SJCRH30 (cell line): ENCODE data around the gene YIF1B. TPM values are rescaled to one million over a fixed set of nuclear protein-coding genes. Genes with fewer than 3 reads are reported as not detected.
A peak's percentile ranks its signal among the peaks of the same experiment; 100 is the strongest.
"Not testable (repeated sequence)": the region's sequence is repeated elsewhere in the genome, so short reads cannot be mapped to it uniquely, and the experiment has no call there.

ENCODE experiments used
- DNase-seq, 2 experiments: peaks; one replicate each; pipeline ENCODE4 v3.0.0-alpha.2; 2015 to 2020
- H3K27ac ChIP-seq: fragments of 250-450 bp; sonication (Bioruptor Pico); 2 replicates; pipeline ENCODE4 v1.5.1; 2020; ENCODE audit warnings: mild to moderate bottlenecking, moderate library complexity
- H3K27me3 ChIP-seq: fragments of 250-450 bp; sonication (Bioruptor Pico); 2 replicates; pipeline ENCODE4 v1.5.1; 2020; ENCODE audit warnings: mild to moderate bottlenecking, moderate library complexity
- H3K36me3 ChIP-seq: fragments of 250-450 bp; sonication (Bioruptor Pico); 2 replicates; pipeline ENCODE4 v1.5.1; 2020; ENCODE audit warnings: mild to moderate bottlenecking, moderate library complexity
- H3K4me1 ChIP-seq: fragments of 250-450 bp; sonication (Bioruptor Pico); 2 replicates; pipeline ENCODE4 v1.5.1; 2020; ENCODE audit warnings: mild to moderate bottlenecking, moderate library complexity
- H3K4me3 ChIP-seq: fragments of 250-450 bp; sonication (Bioruptor Pico); 2 replicates; pipeline ENCODE4 v1.5.1; 2020; ENCODE audit warnings: mild to moderate bottlenecking, moderate library complexity
- H3K9me3 ChIP-seq: fragments of 250-450 bp; sonication (Bioruptor Pico); replicated peaks from 2 replicates; pipeline ENCODE4 v1.5.1; 2020; ENCODE audit warnings: mild to moderate bottlenecking, moderate library complexity
- total RNA-seq: library from RNA; depleted of rRNA; stranded (reverse); fragments of >200 nt; shearing (Covaris generic); gene quantifications from 2 replicates; pipeline ENCODE4 v1.2.3, GENCODE V29; 2014; rRNA removed

YIF1B gene
- total RNA-seq, 1 experiment from 2014 or later = 47.9 TPM

DNA sequence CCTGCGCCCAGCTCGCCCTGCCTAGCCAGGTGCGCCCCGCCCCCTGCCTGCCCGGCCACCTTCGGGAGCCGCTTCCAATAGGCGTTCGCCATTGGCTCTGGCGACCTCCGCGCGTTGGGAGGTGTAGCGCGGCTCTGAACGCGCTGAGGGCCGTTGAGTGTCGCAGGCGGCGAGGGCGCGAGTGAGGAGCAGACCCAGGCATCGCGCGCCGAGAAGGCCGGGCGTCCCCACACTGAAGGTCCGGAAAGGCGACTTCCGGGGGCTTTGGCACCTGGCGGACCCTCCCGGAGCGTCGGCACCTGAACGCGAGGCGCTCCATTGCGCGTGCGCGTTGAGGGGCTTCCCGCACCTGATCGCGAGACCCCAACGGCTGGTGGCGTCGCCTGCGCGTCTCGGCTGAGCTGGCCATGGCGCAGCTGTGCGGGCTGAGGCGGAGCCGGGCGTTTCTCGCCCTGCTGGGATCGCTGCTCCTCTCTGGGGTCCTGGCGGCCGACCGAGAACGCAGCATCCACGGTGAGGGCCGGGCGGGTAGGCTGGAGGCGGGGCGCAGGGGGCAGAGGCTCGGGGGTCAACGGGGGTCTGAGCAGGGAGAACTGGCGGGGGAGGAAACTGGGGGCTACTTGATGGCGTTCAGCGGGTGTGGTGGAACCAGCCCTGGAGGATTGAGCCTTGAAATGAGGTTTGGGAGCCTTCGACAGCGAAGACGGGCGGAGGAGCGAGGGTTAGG lies 51.1 kb downstream of the YIF1B start, which contains the start of gene SPINT2:
TSS of gene SPINT2 (plus strand) at position 88 of the 727 bp plus-strand sequence. CDS start at position 408, 320 bp downstream.
- no peak for DNase-seq
- Histone ChIP-seq H3K4me3 (no peak within 1 kb of the TSS), H3K36me3 (no peaks in the 10 kb centered on the region), H3K9me3 (no peaks in the 10 kb centered on the region), H3K27me3 (no peaks in the 10 kb centered on the region), H3K27ac (peak within 1 kb of the TSS; percentile 4; the same call in 1 of the 2 replicates), H3K4me1 (peaks cover 39% of the 10 kb centered on the region)

- no peak for DNase-seq
- no peaks in the 10 kb centered on the region for H3K27me3 ChIP-seq
- no peak overlapping the region for H3K4me3 ChIP-seq
- no peaks in the 10 kb centered on the region for H3K36me3 ChIP-seq
- peaks cover 38% of the 10 kb centered on the region for H3K4me1 ChIP-seq
- H3K9me3 ChIP-seq = no peaks in the 10 kb centered on the region
- H3K27ac ChIP-seq = no peak overlapping the region
Measured at GRCh38 chr19:38263689-38264485, 51.9 kb downstream of the YIF1B start.

DNA sequence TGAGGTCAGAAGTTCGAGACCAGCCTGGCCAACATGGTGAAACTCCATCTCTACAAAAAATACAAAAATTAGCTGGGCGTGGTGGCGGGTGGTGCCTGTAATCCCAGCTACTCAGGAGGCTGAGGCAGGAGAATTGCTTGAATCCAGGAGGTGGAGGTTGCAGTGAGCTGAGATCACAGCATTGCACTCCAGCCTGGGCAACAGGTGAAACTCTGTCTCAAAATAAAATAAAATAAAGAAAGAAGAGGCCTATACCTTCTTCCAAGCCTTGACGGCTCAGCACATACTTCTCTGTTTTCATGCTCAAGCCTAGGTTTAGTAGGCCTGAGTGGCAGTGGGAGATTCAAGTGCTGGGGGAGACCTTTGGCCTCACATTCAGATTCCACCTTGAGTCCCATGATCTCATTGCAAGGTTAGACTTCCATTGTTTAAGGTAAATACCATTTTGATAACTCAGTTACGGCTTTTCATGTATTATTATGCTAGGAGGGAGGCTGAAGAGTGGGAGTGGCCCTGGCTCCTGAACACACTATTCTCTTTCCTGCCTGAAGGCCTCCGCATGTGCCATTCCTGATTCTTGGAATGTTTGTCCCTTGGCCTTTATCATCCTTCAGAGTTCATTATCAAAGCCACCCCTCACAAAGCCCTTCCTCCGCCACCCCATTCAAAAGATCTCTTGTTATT lies 53.0 kb downstream of the YIF1B start:
- Histone ChIP-seq H3K36me3 (no peaks in the 10 kb centered on the region), H3K4me1 (peaks cover 27% of the 10 kb centered on the region), H3K9me3 (no peaks in the 10 kb centered on the region), H3K27me3 (no peaks in the 10 kb centered on the region), H3K4me3 (no peak overlapping the region), H3K27ac (no peak overlapping the region)
- no peak for DNase-seq

DNA sequence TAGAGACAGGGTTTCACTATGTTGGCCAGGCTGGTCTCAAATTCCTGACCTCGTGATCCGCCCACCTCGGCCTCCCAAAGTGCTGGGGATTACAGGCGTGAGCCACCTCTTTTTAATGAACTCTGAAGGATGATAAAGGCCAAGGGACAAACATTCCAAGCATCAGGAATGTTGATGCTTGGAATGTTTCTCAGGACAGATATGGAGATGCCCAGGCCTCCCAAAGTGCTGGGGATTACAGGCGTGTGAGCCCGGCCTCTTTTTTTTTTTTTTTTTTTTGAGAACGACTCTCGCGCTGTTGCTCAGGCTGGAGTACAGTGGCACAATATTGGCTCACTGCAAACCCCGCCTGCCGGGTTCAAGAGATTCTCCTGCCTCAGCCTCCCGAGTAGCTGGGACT lies 53.8 kb downstream of the YIF1B start:
- not testable (repeated sequence) for H3K4me3 ChIP-seq, H3K27ac ChIP-seq, H3K36me3 ChIP-seq, H3K27me3 ChIP-seq, H3K9me3 ChIP-seq, DNase-seq
- peaks cover 19% of the 10 kb centered on the region for H3K4me1 ChIP-seq

DNA sequence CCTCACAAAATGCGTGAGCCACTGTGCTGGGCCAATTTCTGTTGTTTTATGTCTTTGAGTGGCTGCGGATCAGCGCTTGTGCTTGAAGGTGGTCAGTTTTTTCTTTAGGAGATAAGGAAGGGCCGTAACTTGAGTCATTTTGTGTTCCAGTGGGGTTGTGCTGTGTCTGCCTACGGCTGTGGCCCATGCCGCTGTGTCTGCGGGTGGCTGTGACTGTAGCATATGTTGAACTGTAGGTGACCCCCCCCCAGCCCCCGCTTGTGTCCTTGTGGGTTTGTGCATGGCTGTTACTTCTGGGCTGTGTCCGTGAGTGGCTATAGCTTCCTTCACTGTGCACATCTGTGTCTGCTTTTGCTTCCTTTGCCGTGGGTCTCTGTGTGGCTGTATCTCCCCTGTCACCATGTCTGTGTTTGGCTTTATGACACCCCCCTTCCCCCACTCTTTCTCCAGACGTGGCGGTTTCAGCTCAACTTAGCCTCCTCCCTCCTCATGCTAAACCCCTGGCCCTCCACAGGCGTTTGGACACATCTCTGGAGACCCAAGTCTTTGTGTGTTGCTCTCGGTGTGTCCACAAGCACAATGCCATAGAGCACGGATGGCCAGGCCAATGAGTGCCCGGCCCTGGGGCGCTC lies 60.2 kb downstream of the YIF1B start:
- no peak overlapping the region for H3K4me3 ChIP-seq
- H3K27me3 ChIP-seq = no peaks in the 10 kb centered on the region
- no peaks in the 10 kb centered on the region for H3K36me3 ChIP-seq
- peak; percentile 61 to 64 for DNase-seq
- no peaks in the 10 kb centered on the region for H3K9me3 ChIP-seq
- H3K27ac ChIP-seq = peak overlapping the region; percentile 1; the same call in 1 of the 2 replicates
- H3K4me1 ChIP-seq = peaks cover 29% of the 10 kb centered on the region

DNA sequence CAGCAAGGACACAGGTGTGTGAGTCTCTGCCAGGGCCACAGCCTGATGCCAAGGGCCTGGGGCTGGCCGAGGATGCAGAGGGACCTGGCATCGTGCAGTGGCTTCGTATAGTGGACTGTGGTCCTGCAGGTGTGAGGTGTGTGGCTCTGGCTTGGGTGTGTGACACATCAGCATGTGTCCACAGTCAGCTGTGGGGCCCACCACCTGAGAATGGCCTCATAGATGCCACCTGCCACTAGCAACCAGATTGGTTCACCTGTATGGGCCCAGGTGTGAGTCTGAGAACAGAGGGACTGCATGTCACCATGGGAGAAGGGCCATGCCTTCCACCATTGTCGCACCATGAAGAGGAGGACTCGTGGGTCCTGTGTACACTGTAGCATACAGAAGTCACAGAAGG lies 62.0 kb downstream of the YIF1B start:
- no peaks in the 10 kb centered on the region for H3K9me3 ChIP-seq
- DNase-seq = no peak
- peak overlapping the region; percentile 67 for H3K27ac ChIP-seq
- peak overlapping the region; percentile 50 for H3K4me3 ChIP-seq
- peaks cover 29% of the 10 kb centered on the region for H3K4me1 ChIP-seq
- no peaks in the 10 kb centered on the region for H3K27me3 ChIP-seq
- H3K36me3 ChIP-seq = no peaks in the 10 kb centered on the region

Other genes with a start within 250 kb of the YIF1B start
- 8.1 and 10.6 TPM in 2 replicates for gene DPF1, start 91.7 kb downstream of the YIF1B start, total RNA-seq
- 1.9 and 2.2 TPM in 2 replicates for gene PPP1R14A, start 59.6 kb downstream of the YIF1B start, total RNA-seq
- 0.38 and 0.45 TPM in 2 replicates for gene SPINT2, start 51.4 kb downstream of the YIF1B start, total RNA-seq
- not detected in 2 replicates for gene C19orf33, start 11.7 kb downstream of the YIF1B start, total RNA-seq
- 2.4 and 3.2 TPM in 2 replicates for gene KCNK6, start 3.9 kb upstream of the YIF1B start, total RNA-seq
- 0.77 and 1.1 TPM in 2 replicates for gene CATSPERG, start 19.9 kb upstream of the YIF1B start, total RNA-seq
- gene PSMD8, start 58.6 kb upstream of the YIF1B start, total RNA-seq = 352 and 382 TPM in 2 replicates
- 0.23 and 0.59 TPM in 2 replicates for gene GGN, start 72.1 kb upstream of the YIF1B start, total RNA-seq
- 1.1 and 2.3 TPM in 2 replicates for gene SPRED3, start 72.8 kb upstream of the YIF1B start, total RNA-seq
- 2.8 and 4.6 TPM in 2 replicates for gene FAM98C, start 87.1 kb upstream of the YIF1B start, total RNA-seq
- 0.73 and 0.94 TPM in 2 replicates for gene RASGRP4, start 110.3 kb upstream of the YIF1B start, total RNA-seq
- gene RYR1, start 117.7 kb upstream of the YIF1B start, total RNA-seq = 12.4 and 19.1 TPM in 2 replicates